HG03342 (cell line): Measurements from ENCODE around the gene RUNX2.

Experiments used
- ATAC-seq: cut with Tn5 transposase; IDR thresholded peaks from one replicate; pipeline ENCODE4 v1.9.1; 2021; ENCODE audit warnings: mild to moderate bottlenecking, moderate library complexity; ENCODE audit not compliant: unreplicated experiment

The RUNX2 gene

GRCh38 chr6:45351076-45351475 lies 22.9 kb downstream of the RUNX2 start:
- no peak for ATAC-seq

GRCh38 chr6:45351667-45352066 lies 23.5 kb downstream of the RUNX2 start:
- no peak for ATAC-seq

- ATAC-seq: no peak
These were observed 25.5 kb downstream of the RUNX2 start for GRCh38 chr6:45353654-45354053.

GRCh38 chr6:45364466-45364865 lies 36.3 kb downstream of the RUNX2 start:
- ATAC-seq: no peak

- no peak for ATAC-seq
These were observed 36.9 kb downstream of the RUNX2 start for GRCh38 chr6:45365036-45365435.

- ATAC-seq: no peak
These were observed 38.4 kb downstream of the RUNX2 start for GRCh38 chr6:45366534-45366933.

- no peak for ATAC-seq
These were observed 39.9 kb downstream of the RUNX2 start for GRCh38 chr6:45367999-45368398.

GRCh38 chr6:45369870-45370269 lies 41.7 kb downstream of the RUNX2 start:
- no peak for ATAC-seq

- ATAC-seq: no peak
These were observed 43.9 kb downstream of the RUNX2 start for GRCh38 chr6:45371924-45372573.

GRCh38 chr6:45375449-45375848 lies 47.3 kb downstream of the RUNX2 start:
- ATAC-seq: no peak

GRCh38 chr6:45376310-45377042 lies 48.3 kb downstream of the RUNX2 start:
- no peak for ATAC-seq

- peak; percentile 3 for ATAC-seq
These were observed 49.0 kb downstream of the RUNX2 start for GRCh38 chr6:45377043-45377553.

GRCh38 chr6:45377554-45378333 lies 49.6 kb downstream of the RUNX2 start, which contains the start of gene SUPT3H:
Gene SUPT3H (minus strand): TSS chr6:45377934.
- peak; percentile 85 for ATAC-seq

- peak; percentile 21 for ATAC-seq
These were observed 50.3 kb downstream of the RUNX2 start for GRCh38 chr6:45378334-45378926.

- ATAC-seq: no peak
These were observed 54.3 kb downstream of the RUNX2 start for GRCh38 chr6:45382391-45382790.

GRCh38 chr6:45386501-45386900 lies 58.4 kb downstream of the RUNX2 start:
- no peak for ATAC-seq

- ATAC-seq: no peak
These were observed 59.1 kb downstream of the RUNX2 start for GRCh38 chr6:45387236-45387635.

- ATAC-seq: no peak
These were observed 60.2 kb downstream of the RUNX2 start for GRCh38 chr6:45388328-45388727.

GRCh38 chr6:45394586-45395095 lies 66.5 kb downstream of the RUNX2 start:
- no peak for ATAC-seq

- no peak for ATAC-seq
These were observed 70.1 kb downstream of the RUNX2 start for GRCh38 chr6:45398075-45398813.
